22Rv1 (cell line): ENCODE data around the gene COBLL1.

ENCODE experiments used
- H3K27ac ChIP-seq: fragments of 450-650 bp; 2 replicates; pipeline ENCODE4 v1.5.1; 2017
- CTCF ChIP-seq: fragments of 450-650 bp; IDR thresholded peaks from 2 replicates; pipeline ENCODE4 v1.5.1; 2017; ENCODE audit warnings: mild to moderate bottlenecking
- ZFX ChIP-seq: fragments of 450-650 bp; IDR thresholded peaks from 2 replicates; pipeline ENCODE4 v1.6.1; 2017; ENCODE audit warnings: antibody characterized with exemption, borderline replicate concordance

COBLL1 gene

DNA sequence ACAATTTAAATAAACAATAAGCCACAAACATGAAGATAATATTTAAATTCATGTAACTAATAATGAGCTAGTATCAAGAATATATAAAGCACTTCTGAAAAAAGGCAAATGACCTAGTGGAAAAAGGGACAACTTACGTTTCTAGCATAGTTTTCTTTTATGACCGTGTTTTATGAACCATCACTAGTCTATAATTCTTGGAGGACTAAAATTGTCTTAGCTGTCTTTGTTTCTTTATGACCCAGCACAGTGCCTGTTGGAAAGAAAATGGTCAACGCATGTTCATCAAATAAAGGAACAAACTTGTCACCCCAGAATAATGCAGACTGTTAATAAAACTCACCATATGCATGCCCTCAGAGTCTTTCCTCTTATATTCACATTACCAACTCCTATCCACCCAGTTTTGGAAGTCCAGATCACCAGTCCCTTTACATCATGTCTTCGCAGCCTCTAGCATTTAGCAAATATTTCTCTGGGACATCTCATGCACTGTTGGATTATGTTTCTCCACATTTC is 162.9 kb downstream of the COBLL1 start:
- no peak overlapping the region for H3K27ac ChIP-seq
- no peak for TF ChIP-seq ZFX

DNA sequence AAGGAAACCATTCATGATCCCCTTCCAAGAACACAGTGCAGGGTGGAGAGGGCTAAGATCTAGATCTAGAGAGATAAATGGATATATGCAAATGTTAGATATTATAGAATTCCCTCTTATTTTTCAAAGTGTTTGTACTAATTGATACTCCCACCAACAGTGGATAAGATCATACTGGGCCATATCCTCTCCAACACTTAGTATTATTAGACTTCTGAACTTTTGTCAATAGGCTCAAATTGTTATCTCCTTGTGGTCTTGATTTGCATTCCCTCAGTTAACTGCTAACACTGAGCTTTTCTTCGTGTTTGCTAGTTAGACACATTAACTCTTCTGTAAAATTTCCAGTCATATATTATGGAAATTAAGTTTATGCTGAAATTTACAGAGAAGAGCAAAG is 163.9 kb downstream of the COBLL1 start:
- no peak overlapping the region for H3K27ac ChIP-seq
- TF ChIP-seq ZFX: no peak
- no peak for TF ChIP-seq CTCF

- H3K27ac ChIP-seq: no peak overlapping the region
- TF ChIP-seq CTCF (no peak), ZFX (no peak)
Observed at GRCh38 chr2:164677271-164677670, 164.4 kb downstream of the COBLL1 start.

- TF ChIP-seq ZFX (no peak), CTCF (no peak)
- no peak overlapping the region for H3K27ac ChIP-seq
Observed at GRCh38 chr2:164675687-164676086, 165.9 kb downstream of the COBLL1 start.

DNA sequence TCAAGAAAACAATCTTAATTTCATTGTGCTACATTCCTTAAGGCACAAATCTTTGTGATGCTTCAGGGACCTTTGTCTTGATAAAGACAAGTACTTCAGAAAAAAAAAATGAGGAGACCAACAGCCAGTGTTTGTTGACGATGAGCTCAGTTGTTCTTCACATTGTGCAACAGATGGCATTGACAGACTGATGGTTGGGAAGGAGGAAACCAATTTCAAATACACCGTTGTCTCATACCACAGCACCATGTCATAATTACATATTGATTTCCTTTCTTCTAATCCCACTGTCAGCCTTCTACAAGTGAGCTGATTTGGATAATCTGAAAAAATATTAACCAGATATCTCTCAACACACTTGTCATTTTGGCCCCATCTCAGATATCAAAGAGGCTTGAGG is 166.6 kb downstream of the COBLL1 start:
- no peak overlapping the region for H3K27ac ChIP-seq
- TF ChIP-seq CTCF (no peak), ZFX (no peak)

GRCh38 chr2:164671664-164672396 is 169.8 kb downstream of the COBLL1 start:
- TF ChIP-seq ZFX (no peak), CTCF (no peak)
- H3K27ac ChIP-seq: no peak overlapping the region

DNA sequence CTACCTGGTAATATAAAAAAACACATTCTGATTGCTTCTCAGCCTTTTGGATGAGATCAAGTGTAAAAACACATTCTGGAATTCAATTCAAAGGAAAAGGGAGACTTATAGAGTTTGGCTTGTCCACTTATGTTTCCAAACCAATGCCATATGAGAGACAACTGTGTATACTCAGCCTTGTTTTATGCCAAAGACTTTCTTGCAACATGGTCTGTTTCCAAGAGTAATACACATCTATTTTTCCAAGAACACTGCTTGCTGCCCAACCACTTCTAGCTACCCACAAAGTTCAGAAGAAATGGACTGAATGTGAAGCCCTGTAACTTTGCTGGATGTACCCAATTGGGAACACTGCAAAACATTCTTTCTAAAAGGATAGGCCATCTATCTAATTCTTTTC is 172.3 kb downstream of the COBLL1 start:
- no peak overlapping the region for H3K27ac ChIP-seq
- TF ChIP-seq ZFX (no peak), CTCF (no peak)
